ENCODE data around the gene FTO. TPM values are rescaled to one million over a fixed set of nuclear protein-coding genes. Genes with fewer than 3 reads are reported as not detected.
"Not testable (repeated sequence)": the region's sequence is repeated elsewhere in the genome, so short reads cannot be mapped to it uniquely, and the experiment has no call there.

Gene FTO
- 91.0 TPM for total RNA-seq
- long read RNA-seq, full-length matches to known transcripts: 7 of 30 reads
- long read RNA-seq, partial matches to known transcripts: 1 of 30 reads
- long read RNA-seq, other reads (novel, unspliced or antisense): 22 of 30 reads

DNA sequence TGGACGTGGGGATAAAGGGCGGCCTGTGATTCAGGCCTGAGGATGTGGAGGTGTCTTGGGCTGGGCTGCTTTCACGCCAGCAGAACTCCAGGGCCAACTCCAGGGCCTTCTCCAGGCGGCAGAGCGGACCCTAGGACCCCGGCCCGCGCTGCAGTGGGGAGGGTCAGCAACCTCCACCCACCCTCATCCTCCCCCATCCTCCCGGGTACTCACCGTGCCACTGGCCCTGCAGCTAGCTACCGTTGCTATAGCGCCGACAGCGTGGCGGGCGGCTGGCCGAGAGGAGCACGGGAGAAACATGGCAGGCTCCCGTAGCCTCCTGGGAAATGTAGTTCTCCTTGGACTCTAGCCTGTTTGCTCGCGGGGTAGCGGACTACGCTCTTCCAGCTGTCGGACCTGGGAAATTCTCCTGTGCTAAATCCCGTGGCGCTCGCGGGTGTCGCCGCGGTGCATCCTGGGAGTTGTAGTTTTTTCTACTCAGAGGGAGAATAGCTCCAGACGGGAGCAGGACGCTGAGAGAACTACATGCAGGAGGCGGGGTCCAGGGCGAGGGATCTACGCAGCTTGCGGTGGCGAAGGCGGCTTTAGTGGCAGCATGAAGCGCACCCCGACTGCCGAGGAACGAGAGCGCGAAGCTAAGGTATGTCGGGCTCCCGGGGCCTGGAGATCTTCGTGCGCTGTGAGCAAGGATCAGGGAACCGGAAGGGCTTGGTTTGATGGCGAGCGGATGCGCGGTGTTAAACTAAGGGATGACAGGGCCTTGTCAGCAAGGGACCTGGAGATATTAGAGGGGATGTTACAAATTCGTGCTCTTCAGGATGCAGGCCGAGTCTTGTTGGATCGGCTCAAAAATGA lies at the start of gene FTO, which contains the start of gene RPGRIP1L:
TSS of gene FTO (plus strand) at position 567 of the 855 bp plus-strand sequence.
TSS of gene RPGRIP1L (minus strand) at position 270 of the 855 bp plus-strand sequence. CDS start 3,136 bp downstream, outside the sequence.
- peak; percentile 99 for DNase-seq (ENCODE audit: low spot score)

DNA sequence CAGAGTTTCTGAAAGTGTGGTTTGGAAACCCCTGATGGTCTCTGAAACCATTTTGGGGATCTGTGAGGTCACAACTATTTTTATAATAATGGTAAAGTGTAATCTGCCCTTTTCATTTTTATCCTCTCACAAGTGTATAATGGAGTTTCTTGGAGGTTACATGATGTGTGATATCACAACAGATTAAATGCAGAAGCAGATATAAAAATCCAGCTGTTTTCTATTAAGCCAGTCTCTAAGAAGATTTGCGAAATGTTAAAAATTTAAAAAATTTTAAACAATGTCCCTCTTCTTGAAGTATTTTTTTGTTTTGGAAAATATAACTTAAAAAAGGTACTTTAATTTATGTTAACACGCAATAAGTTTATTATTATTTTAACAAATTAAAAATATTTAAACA lies 49.0 kb upstream of the FTO start:
- no peak for DNase-seq (ENCODE audit: low spot score)

DNA sequence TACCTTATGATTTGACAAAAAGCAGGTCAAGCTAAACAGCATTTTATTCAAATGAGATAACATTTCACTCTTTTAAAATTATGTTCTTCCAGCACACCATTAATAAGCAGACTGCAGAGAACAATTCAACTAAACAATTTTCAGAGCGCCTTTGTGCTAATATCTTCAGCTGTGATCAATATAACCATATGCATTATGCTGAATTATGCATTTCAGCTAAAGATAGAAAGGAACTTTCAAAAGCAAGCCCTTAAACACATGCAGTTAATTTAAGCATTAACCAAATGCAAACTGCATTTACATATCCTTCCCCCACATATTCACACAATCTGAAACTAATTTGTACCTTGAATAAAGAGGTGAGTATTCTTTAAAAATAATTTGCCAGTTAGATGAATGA lies 41.9 kb upstream of the FTO start:
- no peak for DNase-seq (ENCODE audit: low spot score)

DNA sequence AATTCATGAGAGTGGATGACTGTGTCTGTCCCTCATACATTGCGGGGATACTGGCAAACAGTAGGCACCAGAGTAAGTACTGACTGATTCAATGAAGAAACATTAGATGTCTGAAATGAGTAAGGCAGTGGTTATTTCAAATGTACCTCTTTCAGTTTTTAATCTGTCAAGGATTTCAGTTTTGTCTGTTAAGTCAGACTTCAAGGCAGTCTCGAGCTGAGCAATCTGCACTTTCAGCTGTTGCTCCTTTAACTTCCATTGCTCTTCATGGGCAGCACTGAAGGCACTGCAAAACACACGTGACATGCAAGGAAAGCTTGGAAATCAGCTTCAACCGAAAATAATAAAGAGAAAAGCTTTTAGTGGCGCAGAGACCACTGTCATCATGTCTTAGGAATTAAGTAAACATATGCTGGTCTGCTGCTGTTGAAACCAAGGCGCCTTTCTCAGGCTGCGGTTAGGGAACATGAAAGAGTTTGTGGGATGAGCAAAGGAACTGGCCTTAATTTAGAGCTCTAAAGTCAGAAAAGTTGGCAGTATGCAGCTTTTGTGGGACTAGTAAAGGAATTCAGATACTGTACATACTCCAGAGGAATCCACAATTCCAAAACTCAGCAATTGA lies 39.1 kb upstream of the FTO start:
- no peak for DNase-seq (ENCODE audit: low spot score)

DNA sequence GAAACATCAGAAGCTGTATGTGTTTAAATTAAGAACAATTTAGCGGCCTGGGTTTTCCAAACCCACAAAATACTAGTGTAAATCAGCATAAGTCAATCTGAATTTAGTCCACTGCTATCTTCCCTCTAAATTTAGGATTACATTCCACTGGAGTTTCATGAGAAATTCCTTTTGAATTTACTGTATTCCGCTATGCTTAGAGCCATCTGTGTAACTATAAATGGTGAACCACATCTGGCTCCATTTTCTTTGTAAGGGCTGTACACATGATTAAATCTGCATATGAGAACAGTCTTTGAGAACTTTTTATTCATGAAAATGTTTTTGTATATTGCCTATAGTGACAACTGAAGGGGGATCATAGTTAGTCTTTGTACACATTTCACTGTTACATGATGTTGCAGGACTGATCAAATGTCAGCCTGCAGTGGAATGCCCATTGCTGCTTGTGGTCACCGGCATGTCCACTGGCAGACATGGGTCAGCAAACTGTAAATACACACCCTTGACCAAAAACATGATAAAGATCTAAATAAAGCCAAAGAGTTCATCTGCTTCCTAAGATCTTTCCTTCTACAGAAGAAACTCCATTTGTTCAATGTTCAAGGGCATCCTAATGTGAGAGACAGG lies 37.1 kb upstream of the FTO start:
- DNase-seq (ENCODE audit: low spot score): no peak

DNA sequence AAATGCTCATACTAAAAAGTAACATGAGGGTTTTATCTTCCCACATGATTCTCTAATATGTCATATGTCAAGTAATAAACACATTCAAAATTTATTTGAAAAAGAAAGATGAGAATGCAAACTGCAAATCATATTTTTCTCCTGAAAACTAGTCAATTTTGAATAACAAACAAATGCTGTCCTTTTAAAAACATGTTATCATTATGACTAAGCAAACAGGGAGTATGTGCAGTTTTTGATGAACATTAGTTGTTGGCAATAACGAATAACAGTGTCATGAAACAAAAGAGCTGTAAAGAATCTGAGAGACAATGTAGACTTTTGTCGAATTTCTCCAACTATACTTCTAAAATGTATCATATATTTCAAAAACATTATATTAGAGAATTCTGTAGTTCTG lies 35.1 kb upstream of the FTO start:
- no peak for DNase-seq (ENCODE audit: low spot score)

DNA sequence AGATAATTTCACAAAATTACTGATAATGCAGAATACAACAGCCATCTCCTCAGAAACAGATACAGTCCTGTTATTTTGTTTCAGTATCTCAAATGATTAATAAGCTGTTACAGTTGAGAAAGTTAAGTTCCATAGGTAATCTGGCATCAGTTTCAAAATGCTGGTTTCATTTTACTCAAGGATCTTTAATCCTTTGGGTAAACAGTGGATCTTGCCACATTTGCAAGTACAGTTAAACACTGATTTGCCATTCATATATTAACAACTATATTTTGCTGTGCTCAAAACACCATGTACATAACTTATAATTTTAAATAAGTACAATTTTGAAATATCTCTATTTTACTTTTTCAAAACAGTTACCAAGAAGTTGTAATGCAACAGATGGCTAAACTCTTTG lies 31.5 kb upstream of the FTO start:
- DNase-seq (ENCODE audit: low spot score): no peak

DNA sequence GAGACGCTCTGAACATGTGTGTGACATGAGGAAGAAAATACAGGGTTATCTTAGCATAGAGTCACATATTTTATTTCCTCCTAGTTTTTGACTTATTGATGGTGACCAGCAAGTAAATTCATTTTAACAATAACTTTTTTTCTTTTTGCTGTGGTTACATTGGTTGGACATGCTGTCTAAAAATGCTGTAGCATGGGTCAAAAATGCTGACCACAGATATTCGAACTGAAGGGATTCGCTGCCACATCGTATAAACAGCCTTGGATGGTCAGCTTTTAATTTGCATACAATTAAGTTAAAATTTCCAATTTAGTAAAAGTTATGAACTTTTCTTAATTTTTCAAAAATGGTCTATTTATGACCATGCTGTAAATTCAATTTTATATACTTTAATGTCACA lies 30.8 kb upstream of the FTO start:
- DNase-seq (ENCODE audit: low spot score): no peak

DNA sequence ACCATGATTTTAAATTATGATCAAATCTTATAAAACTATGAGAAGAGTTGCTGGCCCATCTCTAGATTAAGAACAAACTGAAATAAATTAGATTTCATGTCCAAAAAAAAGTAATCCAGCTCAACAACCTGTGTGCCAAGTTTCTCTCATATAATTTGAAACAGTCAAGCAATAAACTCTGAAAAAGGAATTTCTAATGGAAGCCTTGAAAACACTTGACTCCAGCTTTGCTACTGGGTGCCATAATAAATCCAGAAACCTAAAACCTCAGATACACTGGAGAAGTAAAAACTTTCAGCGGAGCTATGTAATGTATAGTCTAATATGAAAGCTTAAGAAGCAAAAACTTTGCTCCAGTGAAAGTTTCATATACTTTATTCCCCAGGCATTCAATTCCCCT lies 25.8 kb upstream of the FTO start:
- DNase-seq (ENCODE audit: low spot score): no peak

DNA sequence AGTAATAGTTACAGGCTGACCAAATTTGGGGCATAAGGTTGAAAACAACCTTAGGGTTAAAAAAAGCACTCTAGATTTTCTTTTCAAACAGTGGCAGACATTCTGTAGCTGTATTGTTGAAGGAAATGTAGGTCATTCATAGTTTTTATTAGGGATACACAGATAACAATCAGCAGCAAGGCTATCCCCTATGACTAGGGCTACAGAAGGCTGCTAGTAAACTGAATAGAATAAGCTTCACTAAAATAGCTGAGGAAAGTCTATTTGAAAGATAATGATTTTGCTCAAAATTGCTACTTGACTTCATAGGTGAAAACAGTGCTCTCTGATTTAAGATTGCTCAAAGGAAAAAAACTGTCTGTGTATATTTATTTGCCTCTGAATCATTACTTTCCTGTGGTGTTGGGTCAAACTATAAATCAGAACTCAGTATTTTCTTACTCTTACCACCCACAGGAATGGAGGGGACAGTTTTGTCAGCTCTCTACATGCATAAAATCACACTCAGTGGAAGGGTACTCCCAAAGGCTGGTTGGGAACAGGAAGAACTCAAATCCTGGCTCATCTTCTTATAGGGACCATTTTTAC lies 25.1 kb upstream of the FTO start:
- no peak for DNase-seq (ENCODE audit: low spot score)

DNA sequence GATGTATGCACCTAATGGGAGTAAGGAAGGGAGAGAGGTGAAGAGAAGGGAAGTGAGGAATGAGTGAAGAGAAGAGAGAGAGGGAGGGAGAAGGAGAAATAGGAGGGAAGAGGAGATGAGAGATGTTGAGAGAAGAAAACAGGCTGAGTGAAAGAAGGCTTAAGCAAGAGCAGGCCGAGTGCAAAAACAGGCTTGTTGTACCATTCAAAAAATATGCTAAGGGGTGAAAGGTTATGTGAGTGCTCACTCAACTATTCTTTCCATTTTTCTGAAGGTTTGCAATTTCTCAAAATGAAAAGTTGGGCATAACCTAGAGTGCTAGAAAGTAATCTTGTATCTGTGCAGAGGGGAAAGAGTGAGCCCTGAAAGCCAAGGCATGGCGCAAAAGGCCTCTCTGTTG lies 23.2 kb upstream of the FTO start:
- no peak for DNase-seq (ENCODE audit: low spot score)

DNA sequence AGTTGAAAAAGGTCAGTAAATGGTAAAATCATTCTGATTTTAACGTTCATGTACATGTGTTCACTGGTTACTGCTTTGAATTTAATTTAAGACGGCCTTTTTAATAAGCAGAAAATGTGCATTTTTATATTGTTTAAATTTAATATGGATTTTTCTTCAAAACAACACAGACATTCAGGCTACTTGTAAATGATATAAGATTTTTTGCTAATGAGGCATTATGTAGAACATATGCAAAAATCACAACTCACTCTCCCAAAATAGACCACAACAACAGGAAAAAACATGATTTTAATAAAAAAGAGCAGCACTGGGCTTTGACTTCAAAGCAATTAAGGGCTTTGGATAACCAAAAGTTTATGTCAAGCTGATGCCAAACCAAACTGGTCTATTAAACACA lies 22.6 kb upstream of the FTO start:
- no peak for DNase-seq (ENCODE audit: low spot score)

DNA sequence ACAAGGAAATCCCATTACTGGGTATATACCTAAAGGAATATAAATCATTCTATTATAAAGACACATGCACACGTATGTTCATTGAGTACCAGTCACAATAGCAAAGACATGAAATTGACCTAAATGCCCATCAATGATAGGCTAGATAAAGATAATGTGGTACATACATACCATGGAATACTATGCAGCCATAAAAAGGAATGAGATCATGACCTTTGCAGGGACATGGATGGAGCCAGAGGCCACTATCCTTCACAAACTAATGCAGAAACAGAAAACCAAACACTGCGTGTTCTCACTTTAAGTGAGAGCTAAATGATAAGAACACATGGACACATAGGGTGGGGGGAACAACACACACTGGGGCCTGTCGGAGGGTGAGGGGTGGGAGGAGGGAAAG lies 18.6 kb upstream of the FTO start:
- DNase-seq (ENCODE audit: low spot score): not testable (repeated sequence)

DNA sequence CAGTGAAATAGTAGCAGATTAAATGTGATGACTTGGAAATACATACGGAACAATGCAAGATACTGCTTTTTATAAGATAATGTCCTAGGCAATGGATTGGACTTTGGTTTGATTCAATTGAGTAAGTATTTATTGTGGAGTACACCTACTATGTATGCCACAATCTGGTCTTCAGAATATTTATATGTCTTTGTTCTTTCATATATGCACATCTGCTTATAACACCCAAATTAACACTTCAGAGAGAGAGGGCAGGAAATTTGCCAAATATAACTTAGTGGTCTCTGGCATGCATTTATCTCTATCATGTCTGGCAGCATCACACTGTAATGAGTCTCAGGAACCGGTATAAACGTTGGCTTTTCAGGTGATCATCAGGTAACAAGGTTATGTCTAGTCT lies 17.2 kb upstream of the FTO start:
- DNase-seq (ENCODE audit: low spot score): no peak

DNA sequence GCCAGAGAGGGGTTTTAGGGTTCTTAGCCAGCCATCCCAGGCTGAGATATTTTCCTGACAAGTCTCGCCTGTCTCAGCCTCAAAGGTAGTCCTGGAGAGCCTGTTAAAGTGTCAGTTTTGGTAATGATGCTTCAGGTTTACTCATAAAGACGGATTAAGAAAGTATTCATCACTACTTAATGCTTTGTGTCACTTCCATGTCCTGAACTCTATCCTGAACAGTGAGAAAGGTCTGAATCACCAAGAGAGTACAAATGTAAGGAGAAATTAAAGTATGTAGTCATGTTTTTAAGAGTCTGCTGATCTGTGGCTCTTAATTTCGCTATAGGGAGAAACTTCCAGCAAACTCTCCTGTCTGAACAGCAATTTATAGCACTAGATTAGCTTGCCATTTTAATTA lies 14.3 kb upstream of the FTO start:
- DNase-seq (ENCODE audit: low spot score): no peak

DNA sequence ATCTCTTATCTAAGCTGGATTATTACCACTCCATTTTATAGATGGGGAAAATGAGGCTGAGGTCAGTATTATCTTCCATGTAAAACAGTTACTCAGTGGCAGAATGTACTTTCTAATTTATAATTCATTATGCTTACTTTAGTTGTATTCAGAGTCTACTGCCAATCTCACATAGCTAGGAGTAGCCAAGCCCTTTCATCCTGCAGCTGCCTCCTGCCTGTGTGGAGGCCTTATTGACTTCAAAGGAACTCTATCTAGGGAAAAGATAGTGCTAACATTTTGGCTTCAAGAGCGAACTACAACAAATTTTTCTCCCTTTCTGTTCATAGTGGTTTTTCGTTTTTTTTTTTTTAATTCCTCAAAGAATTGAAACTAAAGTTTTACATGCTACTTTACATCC lies 13.2 kb upstream of the FTO start:
- DNase-seq (ENCODE audit: low spot score): no peak

DNA sequence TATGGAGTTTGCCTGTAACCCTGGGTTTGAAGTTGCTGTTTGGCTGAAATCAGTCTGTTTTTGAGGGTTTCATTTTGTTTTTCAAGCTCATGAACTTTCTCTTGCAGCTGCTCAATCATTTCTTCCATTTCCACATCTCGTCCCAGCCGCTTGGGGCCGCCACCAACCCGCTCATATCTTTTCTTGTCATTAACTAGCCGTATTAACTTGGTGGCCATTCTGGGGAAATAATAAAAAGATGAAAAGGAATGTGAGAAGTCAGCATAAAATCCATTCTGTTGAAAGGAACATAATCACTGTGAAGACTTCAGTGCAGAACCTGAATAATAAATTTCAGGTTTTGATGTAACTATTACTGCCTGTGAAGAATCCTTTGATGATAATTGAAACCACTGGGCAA lies 11.8 kb upstream of the FTO start:
- DNase-seq (ENCODE audit: low spot score): no peak

DNA sequence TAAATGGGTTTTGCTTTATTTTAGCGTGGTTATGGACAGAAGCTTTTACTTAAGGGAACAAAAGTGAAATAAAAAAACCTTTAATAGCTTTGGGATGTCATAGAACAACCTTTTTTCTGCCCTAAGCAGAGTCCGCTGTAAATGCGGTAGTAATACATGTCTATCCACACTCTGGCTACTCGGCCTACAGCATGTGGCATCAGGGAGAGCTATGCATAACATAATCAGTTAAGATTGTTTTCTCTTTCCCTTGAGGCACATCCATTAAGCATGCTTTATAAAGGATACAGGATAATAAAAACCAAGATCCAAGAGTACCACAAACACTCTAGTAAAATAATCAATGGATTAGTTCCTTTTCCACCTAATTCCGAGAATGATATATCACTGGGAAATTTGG lies 10.6 kb upstream of the FTO start:
- no peak for DNase-seq (ENCODE audit: low spot score)

DNA sequence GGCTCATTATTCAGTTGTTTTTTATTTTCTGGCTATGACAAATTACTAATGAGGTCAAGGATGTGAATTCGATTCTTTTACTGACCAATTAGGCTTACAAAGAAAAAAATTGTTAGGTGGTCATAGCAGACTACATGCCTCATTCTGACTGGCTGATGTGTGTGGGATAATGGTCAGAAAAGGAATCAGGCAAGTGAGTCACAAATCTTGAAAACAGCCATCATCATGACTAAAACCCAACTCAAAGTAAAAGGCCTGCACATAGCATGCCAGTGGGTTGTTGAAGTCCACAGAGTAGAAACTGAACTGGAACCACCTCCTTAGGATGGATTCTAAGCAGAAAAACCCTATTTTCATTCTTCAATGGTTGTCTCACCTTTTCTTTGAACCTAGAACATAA lies 8.9 kb upstream of the FTO start:
- DNase-seq (ENCODE audit: low spot score): no peak

DNA sequence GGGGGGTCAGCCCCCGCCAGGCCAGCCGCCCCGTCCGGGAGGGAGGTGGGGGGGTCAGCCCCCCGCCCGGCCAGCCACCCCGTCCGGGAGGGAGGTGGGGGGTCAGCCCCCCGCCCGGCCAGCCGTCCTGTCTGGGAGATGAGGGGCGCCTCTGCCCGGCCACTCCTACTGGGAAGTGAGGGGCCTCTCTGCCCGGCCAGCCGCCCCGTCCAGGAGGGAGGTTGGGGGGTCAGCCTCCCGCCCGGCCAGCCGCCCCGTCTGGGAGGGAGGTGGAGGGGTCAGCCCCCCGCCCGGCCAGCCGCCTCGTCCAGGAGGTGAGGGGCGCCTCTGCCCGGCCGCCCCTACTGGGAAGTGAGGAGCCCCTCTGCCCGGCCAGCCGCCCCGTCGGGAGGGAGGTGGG lies 5.7 kb upstream of the FTO start:
- DNase-seq (ENCODE audit: low spot score): not testable (repeated sequence)

DNA sequence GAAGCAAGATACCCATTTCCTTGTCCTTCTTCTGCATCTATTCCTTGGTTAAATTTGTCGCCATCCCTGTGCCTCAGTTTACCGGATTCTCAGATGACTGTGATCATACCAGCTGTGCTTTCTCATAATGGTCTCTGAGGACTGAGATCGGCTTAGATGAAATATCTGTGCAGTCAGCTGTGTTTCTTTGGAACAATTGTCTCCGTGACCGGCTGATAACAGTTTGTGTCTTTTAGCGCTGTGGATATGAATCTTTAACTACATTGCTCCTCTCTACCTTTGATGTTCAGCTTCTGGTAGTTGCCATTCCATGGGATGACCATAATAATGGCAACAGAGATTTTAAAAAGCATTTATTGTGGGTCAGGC lies 473 bp downstream of the FTO start:
- no peak for DNase-seq (ENCODE audit: low spot score)

DNA sequence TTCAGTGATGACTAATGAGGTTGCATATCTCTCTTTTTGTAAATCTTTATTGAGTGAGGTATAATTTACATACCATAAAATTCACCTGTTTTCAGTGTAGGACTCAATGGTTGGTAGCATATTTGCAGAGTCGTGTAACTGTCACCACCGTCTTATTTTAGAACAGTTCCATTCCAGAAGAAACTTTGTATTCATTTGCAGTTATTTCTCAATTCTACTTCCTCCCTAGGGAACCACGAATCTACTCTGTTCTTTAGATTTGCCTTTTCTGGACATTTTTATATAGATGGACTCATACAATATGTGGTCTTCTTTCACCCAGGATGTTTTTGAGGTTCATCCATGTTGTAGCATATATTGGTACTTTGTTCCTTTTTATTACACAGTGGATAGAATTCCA lies 3.7 kb downstream of the FTO start:
- DNase-seq (ENCODE audit: low spot score): no peak
